GM19193 (cell line): ENCODE measurements around the gene SNX19.

Experiments used
- POLR2A ChIP-seq: IDR thresholded peaks from 4 replicates; pipeline ENCODE4 v1.6.1; 2011; ENCODE audit not compliant: insufficient read depth, insufficient read length; ENCODE audit errors: extremely low read depth

Gene SNX19

GRCh38 chr11:130916238-130916855, at the start of gene SNX19:
TSS of gene SNX19 (minus strand) at chr11:130916479. CDS start at chr11:130915939, 540 bp downstream.
- TF ChIP-seq POLR2A, result peak; percentile 93

GRCh38 chr11:130964058-130964792, 47.9 kb upstream of the SNX19 start:
- TF ChIP-seq POLR2A, result no peak

- TF ChIP-seq POLR2A, result no peak
Measured at GRCh38 chr11:130947889-130948288, 31.6 kb upstream of the SNX19 start.

GRCh38 chr11:130947481-130947880, 31.2 kb upstream of the SNX19 start:
- TF ChIP-seq POLR2A, result no peak

- no peak for TF ChIP-seq POLR2A
Measured at GRCh38 chr11:130947058-130947457, 30.8 kb upstream of the SNX19 start.

- no peak for TF ChIP-seq POLR2A
Measured at GRCh38 chr11:130945896-130946295, 29.6 kb upstream of the SNX19 start.

GRCh38 chr11:130940706-130941105, 24.4 kb upstream of the SNX19 start:
- TF ChIP-seq POLR2A, result no peak

GRCh38 chr11:130937051-130937450, 20.8 kb upstream of the SNX19 start:
- TF ChIP-seq POLR2A, result no peak

GRCh38 chr11:130932086-130932712, 15.9 kb upstream of the SNX19 start:
- TF ChIP-seq POLR2A, result no peak

- TF ChIP-seq POLR2A, result no peak
Measured at GRCh38 chr11:130924750-130925149, 8.5 kb upstream of the SNX19 start.

- TF ChIP-seq POLR2A, result no peak
Measured at GRCh38 chr11:130918081-130918480, 1.8 kb upstream of the SNX19 start.

- TF ChIP-seq POLR2A, result no peak
Measured at GRCh38 chr11:130916910-130917309, 631 bp upstream of the SNX19 start.

GRCh38 chr11:130915603-130916237, 559 bp downstream of the SNX19 start:
- no peak for TF ChIP-seq POLR2A

GRCh38 chr11:130913268-130913667, 3.0 kb downstream of the SNX19 start:
- TF ChIP-seq POLR2A, result no peak

GRCh38 chr11:130912552-130912951, 3.7 kb downstream of the SNX19 start:
- no peak for TF ChIP-seq POLR2A
